ENCODE data around the gene LRRC23. TPM values are rescaled to one million over a fixed set of nuclear protein-coding genes. Genes with fewer than 3 reads are reported as not detected.
A peak's percentile ranks its signal among the peaks of the same experiment; 100 is the strongest.
"Not testable (repeated sequence)": the region's sequence is repeated elsewhere in the genome, so short reads cannot be mapped to it uniquely, and the experiment has no call there.

Gene LRRC23
- total RNA-seq, 1 experiment from 2014 or later, result 3.5 TPM

DNA sequence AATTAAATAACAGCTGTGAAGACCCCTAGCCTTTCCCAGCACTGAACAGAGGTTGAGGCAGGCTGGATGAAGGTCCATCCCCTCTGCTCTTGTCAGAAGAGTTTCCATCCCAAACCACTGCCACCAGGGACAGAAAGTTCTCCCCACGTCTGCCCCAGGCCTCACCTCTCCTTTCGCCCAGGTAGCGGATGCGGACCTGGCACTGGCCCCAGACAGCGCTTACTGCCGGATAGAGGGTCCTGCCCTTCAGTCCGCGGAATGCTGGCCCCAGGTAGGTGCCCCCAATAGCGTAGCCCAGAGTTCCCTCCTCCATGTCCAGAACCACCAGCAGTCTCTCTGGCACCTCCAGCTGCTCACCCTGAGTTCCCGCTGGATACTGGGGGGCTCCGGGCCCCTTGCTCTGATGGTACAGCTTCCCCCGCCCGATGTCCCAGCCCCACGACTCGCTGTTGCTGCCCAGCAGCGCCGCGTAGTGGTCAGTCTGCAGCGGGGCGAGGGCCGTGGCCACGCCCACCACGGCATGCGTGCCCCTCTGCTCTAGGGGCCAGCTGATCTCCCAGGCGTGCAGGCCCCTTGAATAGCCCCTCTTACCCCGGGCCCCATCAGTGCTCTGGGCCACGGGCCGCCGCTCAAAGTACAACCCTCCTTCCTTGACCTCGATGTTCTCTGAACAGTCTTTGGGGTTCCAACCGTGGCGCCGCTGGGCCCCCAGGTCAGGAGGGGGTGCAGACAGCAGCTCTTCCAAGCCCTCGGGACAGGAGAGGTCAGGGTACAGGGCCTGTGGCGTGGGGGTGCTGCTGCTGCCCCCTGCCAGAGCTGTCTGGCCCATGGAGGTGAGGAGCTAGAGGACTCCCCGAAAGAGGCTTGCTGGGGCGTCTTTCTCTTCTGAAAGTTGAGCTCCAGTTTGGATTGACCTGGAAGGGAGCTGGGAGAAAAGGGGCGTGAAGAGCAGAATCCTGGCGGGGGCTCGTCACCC lies 32.3 kb upstream of the LRRC23 start:
- peak; percentile 82 for DNase-seq (ENCODE audit: low read depth)

DNA sequence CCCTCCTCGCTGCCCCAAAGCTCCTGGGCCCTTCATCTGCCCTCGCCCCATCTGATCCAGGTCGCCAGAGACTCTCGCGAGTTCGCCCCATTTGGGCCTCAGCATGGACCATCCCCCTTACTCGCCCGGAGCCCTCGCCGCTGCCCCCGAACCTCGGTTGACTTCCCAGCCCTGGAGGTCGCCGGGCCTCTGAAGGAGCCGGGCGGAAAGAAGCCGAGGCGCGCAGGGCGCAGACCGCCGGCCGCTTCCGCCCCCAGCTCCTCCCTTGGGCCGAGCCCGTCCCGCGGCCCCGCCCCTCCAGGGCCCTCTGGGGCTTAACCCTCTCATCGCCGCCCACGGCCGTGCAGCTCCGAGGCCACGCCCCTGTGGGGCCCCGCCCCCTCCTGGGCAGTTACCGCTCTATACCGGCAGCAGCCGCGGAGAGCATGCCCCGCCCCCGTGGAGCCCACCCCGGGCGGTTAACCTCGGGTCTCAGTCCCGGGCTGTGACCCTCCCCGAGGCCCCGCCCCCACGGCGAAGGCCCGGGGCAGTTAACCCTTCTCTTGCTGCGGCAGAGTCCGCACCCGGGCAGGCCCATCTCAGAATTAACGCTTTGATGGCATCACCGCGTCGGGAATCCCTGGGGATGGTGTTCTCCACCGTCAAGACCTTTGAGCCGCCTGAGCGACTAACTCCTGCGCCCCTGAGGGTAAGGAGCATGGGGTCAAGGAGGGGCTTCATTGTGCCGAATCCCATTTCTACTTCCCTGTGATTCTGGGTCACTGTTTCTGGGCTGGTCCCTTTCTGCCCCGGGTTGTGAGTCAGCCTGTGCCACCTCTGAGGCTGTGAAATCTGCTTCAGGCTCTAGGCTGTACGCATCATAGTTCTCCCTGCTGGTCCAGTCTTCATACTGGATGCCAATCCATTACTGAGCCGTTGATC lies 31.3 kb upstream of the LRRC23 start, which contains the start of gene SPSB2:
Gene SPSB2, minus strand, starts transcription at position 210 of the 921 bp plus-strand sequence. CDS start 402 bp downstream, outside the sequence.
- DNase-seq (ENCODE audit: low read depth), result peak; percentile 90

DNA sequence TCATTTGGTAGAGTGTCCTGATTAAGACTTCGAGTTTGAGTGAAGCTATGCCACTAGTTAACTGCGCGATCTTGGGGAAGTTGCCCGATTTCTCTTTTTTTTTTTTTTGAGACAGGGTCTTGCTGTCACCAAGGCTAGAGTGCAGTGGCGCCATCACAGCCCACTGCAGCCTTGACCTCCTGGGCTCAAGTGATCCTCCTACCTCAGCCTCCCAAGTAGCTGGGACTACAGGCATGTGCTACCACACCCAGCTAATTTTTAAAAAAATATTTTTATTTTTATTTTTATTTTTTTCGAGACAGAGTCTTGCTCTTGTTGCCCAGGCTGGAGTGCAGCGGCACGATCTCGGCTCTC lies 30.6 kb upstream of the LRRC23 start:
- DNase-seq (ENCODE audit: low read depth), result not testable (repeated sequence)

DNA sequence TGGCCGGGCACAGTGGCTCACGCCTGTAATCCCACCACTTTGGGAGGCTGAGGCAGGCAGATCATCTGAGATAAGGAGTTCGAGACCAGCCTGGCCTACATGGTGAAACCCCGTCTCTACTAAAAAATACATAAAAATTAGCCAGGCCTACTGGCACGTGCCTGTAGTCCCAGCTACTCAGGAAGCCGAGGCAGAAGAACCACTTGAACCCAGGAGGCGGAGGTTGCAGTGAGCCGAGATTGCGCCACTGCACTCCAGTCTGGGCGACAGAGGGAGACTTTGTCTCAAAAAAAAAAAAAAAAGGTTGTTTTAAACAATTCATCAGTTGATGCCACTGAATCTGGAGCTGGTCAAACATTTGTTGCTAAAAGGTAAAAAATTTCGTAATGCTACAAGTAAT lies 24.8 kb upstream of the LRRC23 start:
- not testable (repeated sequence) for DNase-seq (ENCODE audit: low read depth)

DNA sequence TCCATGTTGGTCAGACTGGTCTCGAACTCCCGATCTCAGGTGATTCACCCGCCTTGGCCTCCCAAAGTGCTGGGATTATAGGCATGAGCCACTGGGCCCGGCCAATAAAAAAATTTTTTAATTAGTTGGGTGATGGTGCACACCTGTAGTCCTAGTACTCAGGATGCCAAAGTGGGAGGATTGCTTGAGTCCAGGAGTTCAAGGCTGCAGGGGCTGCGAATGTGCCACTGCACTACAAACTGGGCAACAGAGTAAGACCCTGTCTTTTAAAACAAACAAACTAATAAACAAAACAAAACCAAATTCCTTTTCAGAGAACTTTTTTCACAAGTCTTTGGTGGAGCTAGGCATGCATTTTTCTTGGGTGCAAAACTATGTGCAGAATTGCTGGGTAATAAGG lies 21.4 kb upstream of the LRRC23 start:
- no peak for DNase-seq (ENCODE audit: low read depth)

DNA sequence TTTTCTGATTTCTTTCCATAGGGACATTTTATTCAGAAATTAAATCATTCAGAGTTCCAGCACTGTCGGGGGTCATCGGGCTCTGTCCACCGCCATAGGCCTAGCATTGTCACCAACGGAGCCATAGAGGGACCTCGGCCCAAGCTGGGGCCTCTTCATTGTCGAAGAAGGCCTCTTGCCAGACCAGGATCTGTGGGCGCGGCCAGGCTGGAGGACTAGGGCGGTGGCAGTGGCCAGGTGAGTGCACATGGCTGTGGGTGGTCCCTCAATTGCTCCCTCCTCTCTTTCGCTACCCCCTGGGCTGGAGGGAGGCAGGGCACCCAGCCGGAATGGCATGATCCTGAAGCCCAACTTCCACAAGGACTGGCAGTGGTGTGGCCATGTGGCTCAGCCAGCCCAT lies 20.9 kb upstream of the LRRC23 start:
- DNase-seq (ENCODE audit: low read depth), result no peak

DNA sequence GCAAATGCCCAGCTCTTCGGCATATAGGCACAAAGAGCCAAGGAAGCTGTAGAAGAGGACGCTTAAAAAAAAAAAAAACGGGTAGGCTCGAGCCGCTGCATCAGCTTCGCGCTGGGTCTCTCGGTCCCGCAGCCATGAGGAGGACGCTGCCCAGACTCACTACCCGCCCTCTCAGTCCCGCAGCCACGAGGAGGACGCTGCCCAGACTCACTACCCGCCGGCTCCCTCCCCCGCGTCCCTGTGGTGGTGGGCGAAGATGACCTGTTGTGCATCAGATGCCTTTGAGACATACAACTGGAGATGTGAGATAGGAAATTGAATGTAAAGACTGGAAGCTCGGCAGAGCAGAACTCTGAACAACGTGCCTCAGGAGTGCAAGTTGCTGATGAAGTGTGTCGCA lies 20.1 kb upstream of the LRRC23 start:
- DNase-seq (ENCODE audit: low read depth), result no peak

DNA sequence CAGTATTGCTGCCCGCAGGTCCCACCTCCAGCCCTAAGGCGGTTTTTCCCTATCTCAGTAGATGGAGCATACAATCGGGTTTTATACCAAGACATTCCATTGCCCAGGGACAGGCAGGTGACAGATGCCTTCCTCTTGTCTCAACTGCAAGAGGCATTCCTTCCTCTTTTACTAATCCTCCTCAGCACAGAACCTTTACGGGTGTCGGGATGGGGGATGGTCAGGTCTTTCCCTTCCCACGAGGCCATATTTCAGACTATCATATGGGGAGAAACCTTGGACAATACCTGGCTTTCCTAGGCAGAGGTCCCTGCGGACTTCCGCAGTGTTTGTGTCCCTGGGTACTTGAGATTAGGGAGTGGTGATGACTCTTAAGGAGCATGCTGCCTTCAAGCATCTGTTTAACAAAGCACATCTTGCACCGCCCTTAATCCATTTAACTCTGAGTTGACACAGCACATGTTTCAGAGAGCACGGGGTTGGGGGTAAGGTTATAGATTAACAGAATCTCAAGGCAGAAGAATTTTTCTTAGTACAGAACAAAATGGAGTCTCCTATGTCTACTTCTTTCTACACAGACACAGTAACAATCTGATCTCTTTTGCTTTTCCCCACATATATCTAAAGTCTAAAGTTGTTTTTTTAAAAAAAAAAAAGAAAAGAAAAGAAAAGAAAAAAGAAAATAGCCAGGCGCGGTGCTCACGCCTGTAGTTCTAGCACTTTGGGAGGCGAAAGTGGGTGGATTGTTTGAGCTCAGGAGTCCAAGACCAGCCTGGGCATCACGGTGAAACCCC lies 18.2 kb upstream of the LRRC23 start:
- not testable (repeated sequence) for DNase-seq (ENCODE audit: low read depth)

DNA sequence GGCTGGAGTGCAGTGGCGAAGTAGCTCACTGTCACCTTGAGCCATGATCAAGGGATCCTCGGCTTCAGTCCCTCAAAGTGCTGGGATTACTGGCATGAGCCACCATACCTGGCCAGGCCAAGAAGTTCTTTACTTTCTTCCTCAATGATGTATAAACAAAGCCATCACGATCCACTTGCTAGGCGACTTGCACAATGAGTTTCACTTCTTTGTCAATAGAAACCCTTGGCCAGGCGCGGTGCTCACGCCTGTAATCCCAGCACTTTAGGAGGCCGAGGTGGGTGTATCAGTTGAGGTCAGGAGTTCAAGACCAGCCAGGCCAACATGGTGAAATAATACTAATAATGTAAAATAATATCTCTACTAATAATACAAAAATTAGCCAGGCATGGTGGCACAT lies 17.2 kb upstream of the LRRC23 start:
- no peak for DNase-seq (ENCODE audit: low read depth)

DNA sequence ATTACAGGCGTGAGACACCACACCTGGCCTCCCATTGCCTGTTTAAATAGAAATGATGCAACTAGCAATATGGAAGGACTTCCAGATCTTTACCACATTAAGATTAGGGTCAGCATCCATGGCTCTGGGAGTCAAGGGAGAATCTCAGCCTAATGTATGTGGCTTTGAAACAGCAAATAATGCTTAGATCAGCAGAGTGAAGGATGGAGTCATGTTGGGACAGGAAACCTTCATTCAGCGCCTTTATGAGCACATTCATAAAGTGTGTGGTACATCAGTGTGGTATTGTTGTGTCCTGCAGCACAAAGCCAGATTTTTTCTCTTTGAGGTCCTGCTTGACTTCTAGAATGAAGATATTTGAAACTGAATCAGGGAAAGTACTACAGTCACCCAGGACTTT lies 16.3 kb upstream of the LRRC23 start:
- no peak for DNase-seq (ENCODE audit: low read depth)

DNA sequence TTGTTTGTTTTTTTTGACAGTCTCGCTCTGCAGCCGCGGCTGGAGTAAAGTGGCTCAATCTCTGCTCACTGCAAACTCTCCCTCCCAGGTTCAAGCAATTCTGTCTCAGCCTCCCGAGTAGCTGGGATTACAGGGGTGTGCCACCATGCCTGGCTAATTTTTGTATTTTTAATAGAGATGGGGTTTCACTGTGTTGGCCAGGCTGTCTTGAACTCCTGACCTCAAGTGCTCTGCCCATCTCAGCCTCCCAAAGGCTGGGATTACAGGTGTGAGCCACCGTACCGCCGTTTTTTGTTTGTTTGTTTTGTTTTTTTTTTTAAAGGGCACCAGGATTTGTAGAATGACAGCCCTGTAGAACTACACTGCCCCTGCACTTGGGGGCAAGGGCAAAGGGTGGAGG lies 15.8 kb upstream of the LRRC23 start:
- DNase-seq (ENCODE audit: low read depth), result not testable (repeated sequence)

DNA sequence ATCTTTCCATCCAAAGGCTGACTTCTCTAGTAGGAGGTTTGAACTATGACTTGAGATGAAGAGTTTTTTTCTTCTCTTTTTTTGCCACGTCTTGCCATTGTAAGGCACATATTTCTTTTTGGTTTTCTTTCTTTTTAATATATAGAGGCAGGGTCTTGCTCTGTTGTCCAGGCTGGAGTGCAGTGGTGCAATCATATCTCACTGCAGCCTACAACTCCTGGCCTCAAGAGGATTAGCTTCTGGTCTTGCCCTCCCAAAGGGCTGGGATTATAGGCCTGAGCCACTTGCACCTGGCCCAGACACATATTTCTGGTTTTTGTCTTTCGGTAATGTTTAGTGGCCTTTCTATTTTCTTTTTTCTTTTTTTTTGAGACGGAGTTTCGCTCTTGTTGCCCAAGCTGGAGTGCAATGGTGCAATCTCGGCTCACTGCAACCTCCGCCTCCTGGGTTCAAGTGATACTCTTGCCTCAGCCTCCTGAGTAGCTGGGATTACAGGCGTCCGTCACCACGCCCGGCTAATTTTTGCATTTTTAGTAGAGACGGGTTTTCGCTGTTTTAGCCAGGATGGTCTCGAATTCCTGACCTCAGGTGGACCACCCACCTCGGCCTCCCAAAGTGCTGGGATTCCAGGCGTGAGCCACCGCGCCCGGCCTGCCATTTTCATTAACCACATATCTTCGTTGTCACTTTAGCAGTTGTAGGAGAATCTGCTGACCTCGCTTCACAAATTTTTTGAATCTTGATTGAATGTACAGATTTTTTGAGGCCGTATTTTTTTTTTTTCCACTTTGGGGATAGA lies 14.6 kb upstream of the LRRC23 start:
- DNase-seq (ENCODE audit: low read depth), result not testable (repeated sequence)

DNA sequence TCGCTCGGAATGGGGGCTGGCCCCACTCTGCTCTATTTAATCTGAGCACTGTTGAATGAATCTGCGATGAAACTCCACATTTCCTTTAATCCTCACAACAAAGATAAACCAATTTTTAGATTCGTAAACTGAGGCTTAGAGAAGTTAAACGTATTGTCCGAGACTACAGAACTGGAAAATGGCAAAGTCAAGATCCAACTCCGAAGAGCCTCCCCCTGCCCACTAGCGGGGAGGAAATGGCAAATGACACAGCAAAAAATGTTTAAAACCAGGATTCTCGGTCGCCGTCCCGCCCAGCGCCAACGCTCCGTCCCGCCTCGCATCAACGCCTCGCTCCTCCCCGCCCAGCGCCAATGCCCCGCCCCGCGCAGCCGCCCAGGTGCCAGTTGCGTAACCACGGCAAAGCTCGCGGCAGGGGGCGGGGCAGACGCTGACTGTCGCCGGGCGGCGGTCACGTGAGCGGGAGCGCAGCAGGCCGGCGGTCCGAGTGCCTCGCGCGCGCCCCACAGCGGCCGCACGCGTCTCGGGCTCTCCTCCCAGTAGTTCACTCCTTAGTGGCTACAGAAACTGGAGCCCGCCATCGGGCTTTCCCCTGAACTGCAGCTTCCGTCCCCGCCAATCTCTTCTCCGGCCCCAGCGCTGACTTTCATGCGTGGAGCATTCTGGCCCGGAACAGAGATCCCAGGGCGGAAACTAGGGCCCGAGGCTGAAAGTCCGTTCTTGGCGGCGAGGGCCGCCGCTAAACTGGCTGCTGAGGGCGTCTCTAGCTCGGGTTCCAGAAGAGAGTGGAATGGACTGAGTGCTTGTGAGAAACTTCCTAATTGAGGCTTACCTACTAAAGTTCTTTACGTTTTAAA lies 13.6 kb upstream of the LRRC23 start:
- DNase-seq (ENCODE audit: low read depth), result peak; percentile 95

DNA sequence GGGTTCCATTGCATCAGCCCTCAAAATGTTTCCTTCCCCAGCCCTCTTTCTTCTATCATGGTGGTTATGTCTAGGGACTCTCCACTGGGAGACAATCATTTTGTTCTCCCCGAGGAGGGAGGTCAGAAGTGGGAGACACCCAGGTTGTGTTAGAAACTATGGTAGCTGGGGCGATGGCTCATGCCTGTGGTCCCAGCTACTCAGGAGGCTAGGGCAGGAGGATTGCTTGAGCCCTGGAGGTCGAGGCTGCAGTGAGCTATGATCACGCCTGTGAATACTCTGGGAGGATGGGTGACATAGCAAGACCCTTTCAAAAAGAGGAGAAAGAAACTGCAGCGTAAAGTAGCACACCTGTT lies 13.0 kb upstream of the LRRC23 start:
- DNase-seq (ENCODE audit: low read depth), result no peak

DNA sequence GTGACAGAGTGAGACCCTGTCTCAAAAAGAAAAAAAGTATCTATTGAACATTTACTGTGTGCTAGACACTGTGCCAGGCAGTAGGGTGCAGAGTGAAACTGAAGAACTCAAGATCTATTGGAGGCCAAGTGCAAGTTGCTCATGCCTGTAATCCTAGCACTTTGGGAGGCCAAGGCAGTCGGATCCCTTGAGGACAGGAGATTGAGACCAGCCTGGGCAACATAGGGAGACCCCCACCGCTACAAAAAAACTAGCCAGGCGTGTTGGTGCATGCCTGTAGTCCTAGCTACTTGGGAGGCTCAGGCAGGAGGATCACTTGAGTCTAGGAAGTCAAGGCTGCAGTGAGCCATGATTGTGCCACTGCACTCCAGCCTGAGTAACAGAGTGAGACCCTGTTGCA lies 11.9 kb upstream of the LRRC23 start:
- DNase-seq (ENCODE audit: low read depth), result not testable (repeated sequence)

DNA sequence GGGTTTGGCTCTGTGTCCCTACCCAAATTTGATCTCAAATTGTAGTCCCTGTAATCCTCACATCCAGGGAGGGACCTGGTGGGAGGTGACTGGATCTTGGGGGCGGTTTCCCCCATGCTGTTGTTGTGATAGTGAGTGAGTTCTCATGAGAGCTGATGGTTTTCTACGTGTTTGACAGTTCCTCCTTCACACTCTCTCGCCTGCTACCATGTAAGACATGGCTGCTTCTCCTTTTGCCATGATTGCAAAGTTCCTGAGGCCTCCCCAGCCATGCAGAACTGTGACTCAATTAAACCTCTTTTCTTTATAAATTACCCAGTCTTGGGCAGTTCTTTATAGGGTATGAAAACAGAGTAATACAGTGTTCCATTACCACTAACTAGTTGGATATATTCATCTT lies 10.3 kb upstream of the LRRC23 start:
- DNase-seq (ENCODE audit: low read depth), result no peak

DNA sequence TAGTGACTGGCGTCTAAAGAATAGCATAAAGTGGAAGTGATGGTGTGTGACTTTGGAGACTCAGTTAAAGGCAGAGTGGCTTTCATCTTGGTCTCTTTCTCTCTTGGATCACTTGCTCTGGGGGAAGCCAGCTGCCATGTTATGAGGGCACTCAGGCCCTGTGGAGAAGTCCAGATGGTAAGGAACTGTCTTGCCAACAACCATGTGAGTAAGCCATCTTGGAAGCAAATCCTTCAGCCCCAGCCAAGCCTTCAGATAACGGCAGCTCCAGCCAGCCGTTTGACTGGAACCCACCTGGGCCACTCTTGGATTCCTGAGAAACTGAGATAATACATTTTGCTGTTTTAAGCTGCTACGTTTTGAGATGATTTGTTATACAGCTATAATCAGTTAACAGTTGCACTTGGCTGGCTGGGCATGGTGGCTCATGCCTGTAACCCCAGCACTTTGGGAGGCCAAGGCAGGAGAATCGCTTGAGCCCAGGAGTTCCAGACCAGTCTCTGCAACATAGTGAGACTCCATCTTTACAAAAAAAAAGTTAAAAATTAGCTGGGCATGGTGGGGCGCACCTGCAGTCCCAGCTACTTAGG lies 7.7 kb upstream of the LRRC23 start:
- DNase-seq (ENCODE audit: low read depth), result no peak

DNA sequence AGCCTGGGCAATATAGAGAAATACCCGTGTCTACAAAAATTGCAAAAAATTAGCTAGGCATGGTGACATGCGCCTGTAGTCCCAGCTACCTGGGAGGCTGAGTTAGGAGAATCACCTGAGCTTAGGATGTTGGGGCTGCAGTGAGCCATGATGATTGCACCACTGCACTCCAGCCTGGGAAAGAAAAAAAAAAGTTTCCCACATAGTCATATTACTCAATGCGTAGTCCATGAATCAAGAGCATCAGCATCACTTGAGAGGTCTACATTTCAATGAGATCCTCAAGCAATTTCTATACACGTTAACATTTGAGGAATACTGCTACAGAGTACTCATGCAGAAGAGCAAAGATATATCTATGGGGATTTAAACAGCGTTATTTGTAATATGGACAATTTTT lies 5.2 kb upstream of the LRRC23 start:
- DNase-seq (ENCODE audit: low read depth), result no peak

Measured in HT1080 (cell line).